PFSK-1 (cell line): ENCODE measurements around the gene TGM4.

Experiments used
- FOXP2 ChIP-seq: optimal IDR thresholded peaks from 2 replicates; pipeline ENCODE3; 2011; ENCODE audit warnings: borderline replicate concordance, control low read depth, inconsistent platforms; ENCODE audit not compliant: insufficient read depth; ENCODE audit errors: extremely low read length, extremely low read depth
- POLR2AphosphoS5 ChIP-seq: IDR thresholded peaks from 2 replicates; pipeline ENCODE4 v1.6.1; 2012; ENCODE audit warnings: low read depth, mild to moderate bottlenecking, control low read depth, low read length, moderate library complexity
- SIN3A ChIP-seq: IDR thresholded peaks from 2 replicates; pipeline ENCODE4 v1.6.1; 2012; ENCODE audit warnings: mild to moderate bottlenecking, low read length, moderate library complexity, borderline replicate concordance; ENCODE audit not compliant: insufficient read depth
- TAF1 ChIP-seq: IDR thresholded peaks from 2 replicates; pipeline ENCODE4 v1.6.1; 2012; ENCODE audit warnings: low read length, control low read depth, borderline replicate concordance; ENCODE audit not compliant: insufficient read depth
- TF ChIP-seq, protein P1 (sequence below), 2 experiments: IDR thresholded peaks; 2 replicates each; pipeline versions ENCODE4 v1.6.1 to v1.8.0; 2011 to 2012; ENCODE audit warnings: low read depth in 2 of 2, low read length in 2 of 2, control low read depth in 1 of 2, inconsistent platforms in 1 of 2, mild to moderate bottlenecking in 1 of 2, moderate library complexity in 1 of 2; ENCODE audit not compliant: insufficient read depth in 1 of 2

DNA sequence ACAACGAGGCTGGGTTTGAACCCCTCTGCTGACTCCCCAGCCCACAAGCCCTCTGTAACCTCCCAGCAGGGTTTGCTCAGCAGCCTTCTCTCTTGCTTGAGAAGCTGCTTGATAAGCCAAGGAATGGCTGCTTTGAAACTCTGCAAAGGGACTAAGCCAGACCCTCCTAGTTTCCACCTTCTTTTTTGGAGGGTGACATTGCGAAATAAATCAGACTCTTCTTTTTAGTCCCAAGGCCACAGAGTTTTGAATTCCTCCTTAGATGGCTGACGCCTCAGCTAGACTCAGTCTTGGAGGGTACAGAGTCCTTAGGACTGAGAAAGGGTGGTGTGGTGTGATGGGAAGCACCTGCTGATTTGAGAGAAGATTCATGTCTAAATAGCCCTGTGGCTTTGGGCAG, 1.2 kb downstream of the TGM4 start:
- TF ChIP-seq, protein P1, sequence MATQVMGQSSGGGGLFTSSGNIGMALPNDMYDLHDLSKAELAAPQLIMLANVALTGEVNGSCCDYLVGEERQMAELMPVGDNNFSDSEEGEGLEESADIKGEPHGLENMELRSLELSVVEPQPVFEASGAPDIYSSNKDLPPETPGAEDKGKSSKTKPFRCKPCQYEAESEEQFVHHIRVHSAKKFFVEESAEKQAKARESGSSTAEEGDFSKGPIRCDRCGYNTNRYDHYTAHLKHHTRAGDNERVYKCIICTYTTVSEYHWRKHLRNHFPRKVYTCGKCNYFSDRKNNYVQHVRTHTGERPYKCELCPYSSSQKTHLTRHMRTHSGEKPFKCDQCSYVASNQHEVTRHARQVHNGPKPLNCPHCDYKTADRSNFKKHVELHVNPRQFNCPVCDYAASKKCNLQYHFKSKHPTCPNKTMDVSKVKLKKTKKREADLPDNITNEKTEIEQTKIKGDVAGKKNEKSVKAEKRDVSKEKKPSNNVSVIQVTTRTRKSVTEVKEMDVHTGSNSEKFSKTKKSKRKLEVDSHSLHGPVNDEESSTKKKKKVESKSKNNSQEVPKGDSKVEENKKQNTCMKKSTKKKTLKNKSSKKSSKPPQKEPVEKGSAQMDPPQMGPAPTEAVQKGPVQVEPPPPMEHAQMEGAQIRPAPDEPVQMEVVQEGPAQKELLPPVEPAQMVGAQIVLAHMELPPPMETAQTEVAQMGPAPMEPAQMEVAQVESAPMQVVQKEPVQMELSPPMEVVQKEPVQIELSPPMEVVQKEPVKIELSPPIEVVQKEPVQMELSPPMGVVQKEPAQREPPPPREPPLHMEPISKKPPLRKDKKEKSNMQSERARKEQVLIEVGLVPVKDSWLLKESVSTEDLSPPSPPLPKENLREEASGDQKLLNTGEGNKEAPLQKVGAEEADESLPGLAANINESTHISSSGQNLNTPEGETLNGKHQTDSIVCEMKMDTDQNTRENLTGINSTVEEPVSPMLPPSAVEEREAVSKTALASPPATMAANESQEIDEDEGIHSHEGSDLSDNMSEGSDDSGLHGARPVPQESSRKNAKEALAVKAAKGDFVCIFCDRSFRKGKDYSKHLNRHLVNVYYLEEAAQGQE (IDR thresholded peaks at IDR 0.05; ENCODE audit: insufficient read depth in 1 of 2, low read depth in 2 of 2, low read length in 2 of 2) = no peak
- no peak for TF ChIP-seq TAF1
- no peak for TF ChIP-seq POLR2AphosphoS5
- no peak for TF ChIP-seq SIN3A
- no peak for TF ChIP-seq FOXP2
